RPMI8226 (cell line): ENCODE results near the gene PODXL.
"Not testable (repeated sequence)": the region's sequence is repeated elsewhere in the genome, so short reads cannot be mapped to it uniquely, and the experiment has no call there.

Experiments used
- DNase-seq: peaks from one replicate; pipeline ENCODE4 v3.0.0-alpha.2; 2015

The PODXL gene

DNA sequence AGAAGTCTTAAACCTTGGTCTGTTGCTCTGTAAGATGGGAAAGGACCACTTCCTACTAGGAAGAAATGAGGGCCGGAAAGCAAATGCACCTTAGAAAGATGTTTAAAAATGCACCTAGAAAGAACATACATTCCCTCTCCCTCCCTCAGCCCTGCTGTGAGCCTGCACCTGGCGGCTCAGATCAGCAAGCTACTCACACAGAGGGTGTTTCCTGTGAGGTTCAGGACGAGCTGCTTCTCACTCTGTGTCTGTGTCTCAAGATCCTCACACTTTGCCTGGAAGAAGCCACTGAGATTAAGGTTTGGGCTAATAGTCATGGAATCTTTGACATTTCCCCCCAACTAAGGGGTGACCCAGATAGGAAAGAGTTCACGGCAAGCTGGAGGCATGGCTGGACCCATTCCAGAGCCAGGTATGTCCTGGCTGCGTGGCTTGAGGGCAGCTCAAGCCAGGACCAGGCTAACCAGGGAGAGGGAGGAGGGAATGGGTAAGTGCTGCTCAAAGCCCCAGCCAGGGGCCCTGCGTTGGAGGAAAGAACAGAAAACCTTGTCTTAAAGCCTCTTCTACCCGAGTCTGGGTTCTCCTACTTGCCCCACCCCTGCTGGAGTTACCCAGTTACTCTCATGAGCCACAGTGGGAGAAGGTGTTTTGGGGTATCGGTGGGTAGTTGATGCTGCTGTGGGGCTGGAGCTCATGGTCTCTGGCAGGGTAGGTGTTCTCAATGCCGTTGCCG is 47.5 kb downstream of the PODXL start:
- no peak for DNase-seq

DNA sequence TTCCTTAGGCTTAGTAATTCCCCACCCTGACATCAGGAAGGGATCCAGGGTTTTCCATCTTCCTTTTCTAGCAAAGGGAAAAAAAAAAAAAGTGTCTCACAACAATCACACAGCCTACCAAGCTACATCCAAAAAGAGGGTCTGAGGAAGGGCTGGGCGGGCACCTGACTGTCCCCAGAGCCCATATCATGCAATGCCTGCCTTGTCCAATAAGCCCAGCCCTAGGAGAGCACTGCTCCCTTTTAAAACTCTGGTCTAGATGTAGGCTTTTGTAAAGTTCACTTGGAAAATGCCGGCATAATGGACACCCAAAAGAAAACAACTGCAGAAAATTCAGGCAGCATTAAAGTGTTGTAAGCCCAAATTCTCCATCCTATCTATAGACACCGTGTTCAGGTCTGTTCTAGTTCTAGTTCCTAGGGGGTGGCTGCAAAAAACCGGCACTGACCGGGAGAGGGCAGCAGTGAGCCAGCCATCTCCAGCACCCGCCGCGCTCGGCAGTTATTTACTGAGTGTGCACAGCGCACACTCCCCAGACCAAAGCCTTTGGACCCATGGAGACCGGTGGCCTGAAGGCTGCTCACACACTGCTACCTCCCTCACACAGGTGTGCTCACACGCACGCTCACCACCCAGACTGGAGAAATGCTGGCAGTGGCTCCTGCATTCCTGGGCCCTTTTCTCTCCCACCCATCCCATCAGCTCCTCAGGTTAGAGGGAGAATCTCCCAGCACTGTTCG is 48.7 kb downstream of the PODXL start:
- DNase-seq: peak; percentile 86

DNA sequence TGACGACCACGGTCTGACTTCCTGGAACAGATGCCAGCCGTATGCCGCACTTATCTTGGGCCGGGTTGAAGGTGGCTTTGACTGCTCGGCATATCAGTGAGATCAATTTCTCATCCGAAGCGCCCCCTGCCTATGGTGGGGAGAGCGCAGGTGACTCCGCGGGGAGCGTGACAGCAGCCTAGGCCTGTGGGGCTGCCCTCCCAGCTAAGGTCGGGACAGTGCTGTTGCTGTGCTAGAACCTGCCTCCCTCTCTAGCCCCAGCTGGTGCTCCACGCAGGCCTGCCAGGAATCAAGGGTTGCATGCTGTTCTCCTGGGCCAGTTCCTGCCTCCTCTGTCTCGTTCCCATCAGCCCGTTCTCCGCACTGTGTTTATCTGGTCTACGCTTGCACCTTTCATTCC is 49.8 kb downstream of the PODXL start:
- no peak for DNase-seq

DNA sequence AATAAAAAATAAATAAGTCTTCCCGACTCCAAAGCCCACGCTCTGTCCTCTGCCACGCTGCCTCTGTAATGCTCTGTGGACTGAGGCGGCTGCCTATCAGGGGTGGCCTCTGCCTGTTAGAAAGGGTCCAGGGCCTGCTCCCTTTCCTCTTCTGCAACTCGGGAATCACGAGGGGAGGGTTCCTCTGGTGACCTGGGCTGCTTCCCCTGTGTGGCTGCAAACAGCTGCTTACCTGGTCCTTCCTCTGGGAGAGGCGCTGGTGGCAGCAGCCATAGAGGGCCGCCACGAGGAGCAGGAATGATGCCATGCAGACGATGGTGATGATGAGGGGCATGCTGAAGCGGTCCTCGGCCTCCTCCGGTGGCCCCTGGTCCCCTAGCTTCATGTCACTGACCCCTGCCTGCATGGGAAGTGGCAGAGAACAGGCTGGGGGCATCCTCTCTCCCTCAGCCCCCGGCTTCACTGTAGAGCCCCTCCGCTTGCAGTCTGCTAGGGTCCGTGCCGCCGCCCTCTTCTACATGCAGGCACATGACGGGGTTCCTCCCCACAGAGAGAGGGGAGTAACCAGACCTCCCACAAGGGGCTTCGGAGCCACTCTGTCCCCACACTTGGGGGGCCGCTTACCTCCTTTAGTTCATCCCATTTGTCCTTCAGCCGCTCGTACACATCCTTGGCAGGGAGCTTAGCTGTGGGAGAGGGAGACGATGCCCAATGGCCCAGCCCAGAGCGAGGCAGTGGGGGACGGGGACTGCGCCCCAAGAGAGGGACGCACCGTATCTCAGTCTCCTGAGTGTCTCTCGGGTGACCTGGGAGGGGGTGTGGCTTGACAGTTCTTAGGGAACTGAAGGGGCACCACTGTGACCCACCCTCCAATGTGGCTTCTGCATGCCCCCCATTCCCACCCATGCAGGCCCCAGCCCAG is 50.5 kb downstream of the PODXL start:
- no peak for DNase-seq

DNA sequence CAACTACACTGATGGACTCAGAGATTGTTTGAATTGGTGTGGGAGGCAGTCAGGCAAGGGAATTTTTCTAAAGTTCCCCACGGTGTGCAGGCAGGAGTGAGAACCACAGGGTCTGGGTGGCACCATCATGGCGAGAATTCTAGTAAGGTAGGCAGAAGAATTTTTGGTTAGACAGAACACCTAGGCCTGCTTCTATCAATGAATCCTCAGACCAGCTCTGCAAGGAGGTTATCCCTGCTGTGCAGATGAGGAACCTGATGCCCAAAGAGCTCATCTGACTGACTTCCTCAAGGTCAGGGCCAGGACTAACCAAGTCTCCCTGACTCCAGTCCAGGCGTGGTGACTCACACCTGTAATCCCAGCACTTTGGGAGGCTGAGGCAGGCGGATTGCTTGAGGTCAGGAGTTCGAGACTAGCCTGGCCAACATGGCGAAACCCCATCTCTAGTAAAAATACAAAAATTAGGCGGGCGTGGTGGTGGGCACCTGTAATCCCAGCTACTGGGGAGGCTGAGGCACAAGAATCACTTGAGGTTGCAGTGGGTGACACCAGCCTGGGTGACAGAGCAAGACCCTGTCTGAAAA is 51.3 kb downstream of the PODXL start:
- not testable (repeated sequence) for DNase-seq

GRCh38 chr7:131504157-131504899 is 52.1 kb downstream of the PODXL start:
- no peak for DNase-seq

GRCh38 chr7:131503639-131504038 is 52.8 kb downstream of the PODXL start:
- DNase-seq: no peak

DNA sequence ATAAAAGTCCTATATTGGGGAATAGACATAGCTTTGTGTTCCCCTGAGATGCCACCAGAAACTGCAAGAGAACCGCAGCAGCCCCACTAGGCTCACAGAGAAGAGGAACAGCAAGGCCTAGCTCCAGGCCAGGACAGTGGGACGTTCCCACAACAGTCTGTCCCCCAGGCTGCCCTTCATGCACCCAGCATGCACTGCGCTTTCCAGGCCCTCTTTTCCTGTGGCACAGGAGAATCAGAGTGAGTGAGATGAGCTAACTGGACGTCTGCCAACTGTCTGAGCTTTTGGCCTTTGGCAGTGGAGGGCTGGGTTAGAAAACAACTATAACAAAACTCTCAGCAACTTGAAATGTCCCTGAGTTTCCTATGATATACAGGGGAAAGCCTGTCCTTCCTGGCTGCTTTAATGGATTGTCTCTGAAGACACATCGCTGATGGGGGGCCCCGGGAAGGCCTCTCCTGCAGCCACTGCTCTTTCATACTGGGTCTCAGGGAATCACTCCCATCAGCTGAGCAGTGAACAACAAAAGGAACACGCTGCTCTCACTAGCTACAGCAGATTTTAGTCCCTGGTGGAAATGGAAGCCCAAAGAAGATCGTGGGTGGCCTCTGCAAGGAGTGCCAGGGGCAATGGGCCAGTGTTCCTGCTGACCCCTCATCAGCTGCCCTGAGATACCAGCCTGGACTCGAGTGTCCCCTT is 53.5 kb downstream of the PODXL start:
- DNase-seq: peak; percentile 61

GRCh38 chr7:131501930-131502685 is 54.3 kb downstream of the PODXL start:
- no peak for DNase-seq

GRCh38 chr7:131501422-131501821 is 55.0 kb downstream of the PODXL start:
- no peak for DNase-seq

GRCh38 chr7:131500357-131500756 is 56.1 kb downstream of the PODXL start:
- no peak for DNase-seq

DNA sequence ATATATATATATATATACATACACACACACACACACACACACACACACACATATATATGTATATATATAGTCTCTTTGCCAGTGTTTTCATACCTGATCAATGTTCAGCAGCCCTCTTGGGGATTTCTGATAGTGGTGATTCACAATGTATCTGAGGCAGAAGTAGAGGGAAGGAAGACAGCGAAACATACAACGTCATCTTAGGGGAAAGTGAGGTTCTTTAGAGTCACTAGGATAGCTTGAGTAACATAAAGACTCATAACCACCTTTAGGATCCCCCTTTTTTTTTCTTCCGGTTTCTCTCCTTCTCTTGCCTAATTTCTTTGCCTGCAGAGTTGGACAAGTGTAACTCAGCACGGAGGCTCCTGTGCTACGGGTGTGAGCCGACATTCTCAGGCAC is 56.6 kb downstream of the PODXL start:
- no peak for DNase-seq

DNA sequence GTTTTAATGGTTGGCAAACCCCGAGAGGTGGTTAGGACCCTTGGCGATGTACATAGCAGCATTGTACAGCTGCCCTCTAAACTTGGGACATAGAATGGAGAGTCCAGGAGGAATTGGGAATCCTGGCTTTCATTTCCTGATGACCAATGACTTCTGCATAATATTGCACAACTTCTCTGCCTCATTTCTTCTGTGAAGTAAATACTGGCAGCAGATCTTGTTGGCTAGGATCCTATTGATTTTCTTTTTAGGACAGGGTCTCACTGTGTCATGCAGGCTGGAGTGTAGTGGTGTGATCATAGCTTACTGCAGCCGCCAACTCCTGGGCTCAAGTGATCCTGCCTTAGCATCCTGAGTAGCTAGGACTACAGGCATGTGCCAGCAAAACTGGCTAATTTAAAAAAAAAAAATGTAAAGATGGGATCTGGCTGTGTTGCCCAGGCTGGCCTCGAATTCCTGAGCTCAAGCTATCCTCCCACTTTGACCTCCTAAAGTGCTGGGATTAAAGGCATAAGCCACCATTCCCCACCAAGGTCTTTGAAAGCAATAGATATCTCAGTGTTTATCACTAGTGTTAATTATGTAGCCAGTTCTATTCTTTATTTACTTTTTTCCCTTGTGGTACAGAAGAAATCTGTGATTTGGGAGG is 58.1 kb downstream of the PODXL start:
- no peak for DNase-seq

DNA sequence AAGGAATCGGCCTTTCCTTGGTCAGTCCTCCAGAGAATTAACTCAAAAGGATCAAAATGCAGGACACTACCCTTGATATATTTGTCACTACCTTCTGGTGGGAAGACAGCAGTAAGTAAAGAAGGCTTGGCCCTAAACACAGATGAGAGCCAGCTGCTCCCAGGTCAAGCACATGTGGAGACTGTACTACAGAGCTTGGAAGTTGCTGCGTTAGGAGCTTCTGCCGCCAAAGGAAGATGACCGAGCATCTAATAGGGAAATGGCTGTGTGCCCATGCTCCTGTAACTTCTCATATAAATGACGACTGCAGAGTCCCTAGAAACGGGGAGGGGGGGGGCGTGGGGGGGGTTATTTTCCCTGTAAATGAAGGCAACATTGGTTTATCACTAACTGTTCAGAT is 59.0 kb downstream of the PODXL start:
- no peak for DNase-seq

GRCh38 chr7:131495669-131496498 is 60.5 kb downstream of the PODXL start:
- DNase-seq: no peak

- DNase-seq: no peak
Measured at GRCh38 chr7:131494182-131494581, 62.2 kb downstream of the PODXL start.

GRCh38 chr7:131493581-131493980 is 62.8 kb downstream of the PODXL start:
- no peak for DNase-seq

DNA sequence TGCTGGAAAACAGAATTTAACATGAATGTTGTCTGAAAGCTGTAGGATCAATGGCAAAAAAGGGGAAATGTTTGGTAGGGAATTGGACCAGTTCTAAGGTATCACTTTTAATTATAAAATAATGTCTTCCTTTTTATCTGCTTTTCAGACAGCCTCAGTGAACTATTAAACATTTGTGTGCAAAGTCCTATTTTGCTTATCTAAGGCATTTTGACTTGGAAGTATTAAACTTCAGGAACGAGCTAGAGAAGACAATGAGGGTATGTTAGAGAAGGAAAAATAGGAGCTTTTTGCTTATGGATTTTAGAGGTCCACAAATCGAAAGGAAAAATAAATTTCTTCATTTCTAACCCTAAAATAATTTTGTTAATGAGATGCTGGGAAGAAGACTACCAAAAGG is 63.3 kb downstream of the PODXL start:
- no peak for DNase-seq

- no peak for DNase-seq
Measured at GRCh38 chr7:131489881-131490280, 66.5 kb downstream of the PODXL start.
